Urothelium cell line (cell line): ENCODE measurements around the gene MT1G.
"Not testable (repeated sequence)": the region's sequence is repeated elsewhere in the genome, so short reads cannot be mapped to it uniquely, and the experiment has no call there.

Source experiments
- DNase-seq: peaks from one replicate; pipeline ENCODE4 v3.0.0; 2011; ENCODE audit warnings: low spot score, mixed read lengths
- FAIRE-seq: peaks from 2 replicates; lab custom pipeline; 2011; peaks lifted over from hg19 to GRCh38; lab: Jason Lieb, UNC

Gene MT1G

DNA sequence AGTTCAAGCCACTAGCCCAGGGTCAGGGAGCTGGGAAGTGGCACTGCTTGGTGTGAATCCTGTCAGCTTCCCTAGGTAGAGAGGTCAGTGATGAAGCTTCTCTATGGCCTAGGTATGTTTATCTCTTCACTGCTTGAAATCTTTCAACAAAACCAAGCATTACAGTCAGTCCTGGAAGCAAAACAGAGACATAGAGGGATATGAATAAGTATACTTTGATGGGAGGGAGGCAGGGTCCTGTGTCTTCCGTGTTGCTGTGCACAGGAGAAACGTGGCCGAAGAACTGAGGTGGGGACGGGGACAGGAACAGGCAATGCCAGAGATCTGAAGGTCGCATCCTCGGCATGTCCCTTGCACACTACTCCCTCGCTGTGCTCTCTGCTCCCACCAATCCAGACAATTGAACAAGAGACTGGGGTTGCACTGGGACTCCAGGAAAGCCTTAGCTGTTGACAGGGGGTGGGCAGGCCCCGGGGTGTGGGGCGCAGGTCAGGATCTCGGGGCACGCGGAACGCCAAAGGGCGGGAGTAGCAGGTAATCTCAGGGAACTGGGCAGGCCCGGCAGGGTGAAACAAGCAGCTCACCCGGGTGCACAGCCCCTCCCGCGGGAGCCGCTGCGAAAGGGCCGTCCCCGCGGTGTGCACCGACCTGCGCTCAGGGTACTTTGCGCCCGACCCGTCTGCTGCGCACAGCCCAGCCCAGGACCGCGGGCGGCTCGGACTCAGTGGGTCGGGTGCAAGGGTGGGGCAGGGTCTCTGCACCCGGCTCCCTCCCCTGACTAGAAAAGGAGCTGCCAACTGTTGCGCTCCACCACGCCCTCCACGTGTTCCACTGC is 1.4 kb upstream of the MT1G start, which contains the start of gene MT1H:
Gene MT1H, plus strand, starts transcription at position 810 of the 835 bp plus-strand sequence. CDS start 71 bp downstream, outside the sequence.
- DNase-seq (no peak), FAIRE-seq (no peak)

- not testable (repeated sequence) for DNase-seq, FAIRE-seq
Measured at GRCh38 chr16:56665286-56666261, 2.3 kb downstream of the MT1G start.

DNA sequence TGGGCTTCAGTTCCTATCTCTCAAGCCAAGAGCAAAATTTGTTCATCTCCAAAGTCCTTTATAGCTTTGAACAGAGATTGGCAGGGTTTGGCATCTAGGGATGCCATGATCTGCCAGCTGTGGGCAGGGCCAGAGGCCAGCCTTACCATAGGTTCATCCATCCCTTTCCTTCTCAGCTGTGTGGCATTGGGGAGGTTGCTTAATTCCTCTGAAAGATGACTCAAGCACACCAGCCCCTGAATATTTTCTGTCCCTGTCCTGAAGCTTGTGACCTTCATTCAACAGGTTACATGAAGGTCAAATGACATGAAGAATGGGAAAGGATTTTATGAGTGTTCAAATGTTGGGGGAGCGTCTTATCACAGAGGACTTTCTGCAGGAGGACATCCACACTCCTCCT is 3.4 kb downstream of the MT1G start:
- FAIRE-seq (no peak), DNase-seq (no peak)

GRCh38 chr16:56662357-56663354 is 5.2 kb downstream of the MT1G start:
- DNase-seq (no peak), FAIRE-seq (no peak)

GRCh38 chr16:56658327-56658875 is 9.5 kb downstream of the MT1G start:
- FAIRE-seq (no peak), DNase-seq (no peak)

- no peak for DNase-seq
- FAIRE-seq = no peak
Measured at GRCh38 chr16:56657555-56658326, 10.1 kb downstream of the MT1G start, which contains the start of gene MT1F. Gene MT1F, plus strand, starts transcription at chr16:56657959. Its CDS starts 100 bp downstream, at chr16:56658059.

DNA sequence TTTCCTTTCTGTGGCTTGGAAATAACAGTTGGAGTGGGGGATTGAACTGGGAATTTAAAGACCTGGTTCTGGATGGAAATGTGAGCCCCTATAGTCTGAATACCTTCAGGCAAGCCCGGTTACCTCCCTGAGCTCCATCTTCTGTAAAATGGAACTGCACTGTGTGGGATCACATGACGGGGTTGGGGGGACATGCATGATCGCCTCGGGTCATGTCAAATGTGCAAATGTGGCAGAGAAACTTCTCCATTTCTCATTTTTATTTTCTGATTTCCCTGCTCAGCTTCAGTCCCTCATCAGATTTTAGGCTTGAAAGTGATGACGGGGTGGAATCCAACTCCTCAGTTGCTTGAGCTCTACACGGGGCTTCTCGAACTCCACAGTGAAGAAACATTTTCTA is 14.6 kb downstream of the MT1G start:
- FAIRE-seq (no peak), DNase-seq (no peak)

DNA sequence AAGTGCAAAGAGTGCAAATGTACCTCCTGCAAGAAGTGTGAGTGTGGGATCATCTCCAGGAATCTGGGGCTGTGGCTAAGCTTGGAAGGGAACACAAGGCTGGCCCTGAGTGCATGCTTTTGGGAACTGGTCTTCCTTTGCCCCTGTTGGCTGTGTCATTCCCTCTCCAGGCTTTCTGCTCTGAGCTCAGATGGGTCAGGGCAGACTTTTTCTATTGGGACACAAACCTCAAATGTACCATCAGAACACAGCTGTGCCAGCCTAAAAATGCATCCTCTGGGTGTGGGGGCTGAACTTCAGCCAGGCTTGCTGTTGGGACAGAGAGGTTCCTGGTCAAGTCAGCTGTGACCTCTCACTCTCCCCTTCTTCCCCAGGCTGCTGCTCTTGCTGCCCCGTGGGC is 15.3 kb downstream of the MT1G start:
- no peak for FAIRE-seq
- no peak for DNase-seq

GRCh38 chr16:56651586-56651985 is 16.3 kb downstream of the MT1G start, which contains the start of gene MT1B:
Gene MT1B, plus strand, starts transcription at chr16:56651886. Its CDS starts 68 bp downstream, at chr16:56651954.
- FAIRE-seq (no peak), DNase-seq (no peak)

- no peak for FAIRE-seq
Measured at GRCh38 chr16:56649820-56650219, 18.0 kb downstream of the MT1G start.

GRCh38 chr16:56649271-56649670 is 18.6 kb downstream of the MT1G start:
- FAIRE-seq = no peak
- no peak for DNase-seq

More at GRCh38 chr16:56649820-56650219, 18.0 kb downstream of the MT1G start:
- DNase-seq = no peak

GRCh38 chr16:56647641-56648431 is 20.0 kb downstream of the MT1G start:
- DNase-seq (no peak), FAIRE-seq (no peak)

DNA sequence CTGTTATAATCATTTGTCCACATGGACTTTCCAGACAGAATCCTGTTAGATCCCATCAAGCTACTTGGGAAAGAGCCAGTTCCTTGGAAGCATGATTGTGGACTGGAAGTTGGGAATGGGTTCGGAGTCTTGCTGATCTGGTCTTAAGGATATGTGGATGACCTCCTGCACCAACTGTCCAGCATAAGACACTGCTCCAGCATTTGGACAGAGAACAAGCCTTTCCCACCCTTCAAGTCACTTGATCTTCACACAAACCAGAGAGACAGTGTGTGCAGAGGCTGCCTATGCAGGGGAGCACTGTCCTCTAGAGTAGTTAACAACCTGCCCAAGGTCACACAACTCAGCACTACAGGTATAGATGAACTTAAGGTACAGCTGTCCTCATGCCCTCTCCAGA is 22.0 kb downstream of the MT1G start:
- no peak for DNase-seq
- no peak for FAIRE-seq

DNA sequence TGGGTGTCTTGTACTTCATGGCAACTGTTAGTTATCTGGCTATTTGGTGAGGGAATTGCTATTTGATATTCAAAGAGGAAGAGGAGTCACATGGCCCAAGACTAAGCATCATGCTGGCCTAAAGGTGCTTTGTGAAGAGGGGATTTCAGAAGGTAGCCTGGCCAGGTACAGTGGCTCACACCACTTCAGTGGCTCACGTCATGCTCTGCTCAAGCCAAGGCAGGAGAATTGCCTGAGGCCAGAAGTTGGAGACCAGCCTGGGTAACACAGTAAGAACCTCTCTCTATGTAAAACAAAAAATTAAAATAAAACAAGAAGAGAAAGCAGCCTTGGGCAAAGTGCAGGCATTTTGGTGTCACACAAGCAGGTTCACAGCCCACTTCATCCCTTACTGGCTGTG is 22.6 kb downstream of the MT1G start:
- DNase-seq (no peak), FAIRE-seq (no peak)

DNA sequence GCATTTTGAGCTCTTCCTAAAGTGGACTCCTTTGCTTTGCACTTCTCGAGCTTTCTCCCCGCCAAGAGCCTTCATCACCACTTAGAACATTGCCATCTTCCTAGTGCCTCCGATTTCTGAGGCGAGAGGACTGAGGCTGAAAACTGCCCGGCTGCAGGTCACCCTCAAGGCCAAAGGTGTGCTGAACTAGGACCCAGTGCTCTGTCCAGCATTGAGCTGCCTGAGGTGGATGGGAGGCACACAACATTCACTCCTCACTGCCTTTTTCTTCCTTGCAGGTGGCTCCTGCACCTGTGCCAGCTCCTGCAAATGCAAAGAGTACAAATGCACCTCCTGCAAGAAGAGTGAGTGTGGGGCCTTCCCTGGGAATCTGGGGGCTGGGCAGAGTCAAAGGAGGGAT is 24.0 kb downstream of the MT1G start:
- FAIRE-seq = no peak
- DNase-seq = no peak

- no peak for FAIRE-seq
- no peak for DNase-seq
Measured at GRCh38 chr16:56643080-56643778, 24.6 kb downstream of the MT1G start.

DNA sequence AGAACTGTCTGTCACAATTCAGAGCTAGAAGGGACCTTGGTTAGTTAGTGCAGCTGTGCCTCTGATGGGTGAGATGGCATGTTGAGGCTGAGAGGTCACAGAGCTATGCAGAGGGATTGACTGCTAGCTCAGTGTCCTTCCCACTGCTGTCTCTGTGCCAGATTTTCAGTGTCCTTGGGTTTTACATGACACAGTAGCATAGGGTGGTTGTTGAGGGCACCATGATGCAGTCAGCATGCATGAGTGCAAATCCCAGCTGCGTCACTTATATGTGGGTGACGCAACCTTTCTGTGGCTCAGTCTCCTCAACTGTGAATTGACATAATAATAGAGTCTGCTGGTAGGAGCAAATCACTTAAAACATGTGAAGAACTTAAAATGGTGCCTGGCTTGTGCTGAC is 26.7 kb downstream of the MT1G start:
- no peak for FAIRE-seq
- no peak for DNase-seq

DNA sequence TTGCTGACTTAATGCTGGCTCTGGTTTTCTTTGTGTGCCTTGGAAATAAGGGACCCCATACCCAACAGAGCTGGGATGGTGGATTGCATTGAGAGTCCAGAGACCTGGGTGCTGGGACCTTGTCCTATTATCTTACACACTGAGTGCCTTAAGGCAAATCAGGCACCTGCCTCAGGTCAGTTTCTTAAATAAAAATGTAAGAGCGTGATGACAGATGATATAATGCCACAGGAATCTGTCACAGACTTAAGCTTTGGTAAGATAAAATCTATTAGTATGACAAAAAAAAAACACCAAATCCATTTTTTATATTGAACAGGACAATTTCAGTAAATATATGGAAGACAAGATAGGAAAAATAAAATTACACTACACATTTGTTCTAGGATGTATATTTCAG is 27.8 kb downstream of the MT1G start:
- no peak for FAIRE-seq
- DNase-seq = no peak
